HepG2 (cell line): ENCODE results near the gene RBBP8. TPM values are rescaled to one million over a fixed set of nuclear protein-coding genes. Genes with fewer than 3 reads are reported as not detected.

ENCODE experiments used
- ATAC-seq: fragments of 200-7000 bp; cut with Tn5 transposase; 3 replicates; pipeline ENCODE4 v1.9.1; 2020; ENCODE audit warnings: mild to moderate bottlenecking, moderate library complexity
- BruUV-seq: library from RNA; stranded (reverse); fragments of 400-500 nt; replicated peaks from 2 replicates; lab custom pipeline; 2021; lab: Mats Ljungman, UMichigan
- CTCF ChIA-PET: fragments of 300-600 bp; formaldehyde crosslinking; extraction: SDS; loops from one replicate; lab custom pipeline; 2021; ENCODE audit warnings: low total read pairs, inconsistent platforms, low intra/inter-chr PET ratio; lab: Yijun Ruan, JAX
- POLR2A ChIA-PET: fragments of 350-600 bp; sonication (Branson Sonifier 250); formaldehyde crosslinking; loops from one replicate; lab custom pipeline; 2020; ENCODE audit warnings: antibody characterized with exemption, inconsistent platforms; lab: Yijun Ruan, JAX
- DNase-seq: peaks from one replicate; pipeline ENCODE4 v3.0.0-alpha.2; 2015; ENCODE audit warnings: low spot score
- FAIRE-seq: peaks from 3 replicates; lab custom pipeline; 2011; peaks lifted over from hg19 to GRCh38; lab: Jason Lieb, UNC
- H2AFZ ChIP-seq: one replicate; pipeline ENCODE4 v1.6.1; 2011; ENCODE audit warnings: low read length, inconsistent platforms
- H3K27ac ChIP-seq: fragments of 300-600 bp; 3 replicates; pipeline ENCODE4 v1.8.0; 2011; ENCODE audit warnings: mixed run types, mild to moderate bottlenecking, mixed read lengths, low read length, inconsistent platforms; ENCODE audit not compliant: insufficient read depth; ENCODE audit errors: extremely low read length
- H3K27me3 ChIP-seq, 2 experiments: fragments of 200-600 bp in 1 of 2; 2 replicates in 1 of 2; 3 replicates in 1 of 2; pipeline versions ENCODE4 v1.6.0 to v1.8.0; 2011; ENCODE audit warnings: low read length in 2 of 2, mild to moderate bottlenecking in 2 of 2, moderate library complexity in 2 of 2, inconsistent platforms in 1 of 2; ENCODE audit not compliant: insufficient read depth in 2 of 2, control insufficient read depth in 1 of 2
- H3K36me3 ChIP-seq, 2 experiments: fragments of 200-600 bp in 1 of 2; replicated peaks in 1 of 2; 2 replicates in 1 of 2; 3 replicates in 1 of 2; pipeline versions ENCODE4 v1.5.1 to v1.8.0; 2011; ENCODE audit warnings: low read length in 2 of 2, inconsistent platforms in 1 of 2; ENCODE audit not compliant: insufficient read depth in 2 of 2, control insufficient read depth in 1 of 2
- H3K4me1 ChIP-seq: 2 replicates; pipeline ENCODE4 v1.5.1; 2012; ENCODE audit warnings: low read length, inconsistent platforms; ENCODE audit not compliant: insufficient read depth
- H3K4me2 ChIP-seq: 2 replicates; pipeline ENCODE4 v1.6.0; 2011; ENCODE audit warnings: low read depth, low read length, inconsistent platforms
- H3K4me3 ChIP-seq, 3 experiments: fragments of 200-600 bp in 1 of 3; sonication (generic), shearing (Covaris generic) in 1 of 3; replicated peaks in 1 of 3; 2 replicates each; pipeline ENCODE4 v1.5.1; 2011 to 2016; ENCODE audit warnings: low read length in 3 of 3, inconsistent platforms in 2 of 3, low read depth in 2 of 3, mild to moderate bottlenecking in 2 of 3, control low read depth in 1 of 3, mixed read lengths in 1 of 3; ENCODE audit not compliant: insufficient read depth in 1 of 3
- H3K79me2 ChIP-seq: one replicate; pipeline ENCODE4 v1.6.1; 2011; ENCODE audit warnings: low read length, inconsistent platforms; ENCODE audit not compliant: insufficient read depth
- H3K9ac ChIP-seq: 2 replicates; pipeline ENCODE4 v1.6.0; 2011; ENCODE audit warnings: mild to moderate bottlenecking, low read depth, low read length, inconsistent platforms; ENCODE audit not compliant: insufficient read depth
- H3K9me3 ChIP-seq: 2 replicates; pipeline ENCODE4 v1.5.1; 2012; ENCODE audit warnings: mild to moderate bottlenecking, low read length
- H4K20me1 ChIP-seq: 2 replicates; pipeline ENCODE4 v1.6.0; 2011; ENCODE audit warnings: inconsistent platforms, mild to moderate bottlenecking, low read length, moderate library complexity; ENCODE audit not compliant: insufficient read depth
- FOXP1 ChIP-seq, 2 experiments: fragments of 450-650 bp in 1 of 2; IDR thresholded peaks; 2 replicates each; pipeline ENCODE4 v1.6.1; 2017 to 2018; ENCODE audit warnings: antibody characterized with exemption in 1 of 2
- IKZF4 ChIP-seq: sonication (generic); formaldehyde crosslinking; IDR thresholded peaks from 2 replicates; pipeline ENCODE4 v1.5.1; 2020; ENCODE audit warnings: borderline replicate concordance, mild to moderate bottlenecking, low read depth, missing genetic modification reagents; ENCODE audit errors: not compliant biosample characterization
- NBN ChIP-seq: fragments of 450-650 bp; conservative IDR thresholded peaks from 2 replicates; pipeline ENCODE4 v1.6.1; 2017
- REXO4 ChIP-seq: sonication (generic); formaldehyde crosslinking; IDR thresholded peaks from 2 replicates; pipeline ENCODE4 v1.8.0; 2022; ENCODE audit warnings: missing genetic modification reagents, mild to moderate bottlenecking, borderline replicate concordance
- SOX13 ChIP-seq, 3 experiments: fragments of 450-650 bp in 1 of 3; sonication (generic) in 1 of 3; formaldehyde crosslinking in 1 of 3; IDR thresholded peaks in 2 of 3; conservative IDR thresholded peaks in 1 of 3; 2 replicates each; pipeline versions ENCODE4 v1.5.0 to v1.6.1; 2016 to 2020; ENCODE audit warnings: antibody characterized with exemption in 1 of 3, mild to moderate bottlenecking in 1 of 3, missing compliant biosample characterization in 1 of 3, missing genetic modification reagents in 1 of 3, moderate library complexity in 1 of 3
- SRY ChIP-seq: sonication (generic); formaldehyde crosslinking; IDR thresholded peaks from 2 replicates; pipeline ENCODE4 v1.8.0; 2022; ENCODE audit warnings: mild to moderate bottlenecking, missing genetic modification reagents
- TMF1 ChIP-seq: sonication (generic); formaldehyde crosslinking; IDR thresholded peaks from 2 replicates; pipeline ENCODE4 v1.8.1; 2022; ENCODE audit warnings: low read depth, missing genetic modification reagents
- TOPORS ChIP-seq: sonication (generic); formaldehyde crosslinking; IDR thresholded peaks from 2 replicates; pipeline ENCODE4 v1.8.0; 2023; ENCODE audit warnings: mild to moderate bottlenecking, missing genetic modification reagents
- ZNF124 ChIP-seq: sonication (generic); formaldehyde crosslinking; IDR thresholded peaks from 2 replicates; pipeline ENCODE4 v1.4.0; 2020; ENCODE audit warnings: missing genetic modification reagents
- ZNF629 ChIP-seq: sonication (generic); formaldehyde crosslinking; conservative IDR thresholded peaks from 2 replicates; pipeline ENCODE4 v1.5.0; 2020; ENCODE audit warnings: missing genetic modification reagents
- WGBS: methylation state at CpG from one replicate; pipeline ENCODE4 v1.1.6; 2017; ENCODE audit warnings: low lambda C conversion rate; 5-methylcytosine and 5-hydroxymethylcytosine counted together
- in situ Hi-C: cut with HindIII; loops from 2 replicates; pipeline ENCODE4 v1.10.0; 2017; ENCODE audit warnings: low pct_unique_long_range_greater_than_20kb; ENCODE audit not compliant: extremely low pct_ligation_motif_present
- intact Hi-C: fragments of 100-400 bp; cut with micrococcal nuclease; formaldehyde crosslinking; loops from one replicate; pipeline ENCODE4 v1.10.0; 2022; ENCODE audit not compliant: unreplicated experiment
- polyA plus RNA-seq, 8 experiments: library from polyadenylated mRNA; depleted of rRNA in 3 of 8; stranded (reverse) in 7 of 8; unstranded in 1 of 8; fragments of >200 nt; fragmentation: Illumina TruSeq in 4 of 8; extraction: Trizol in 4 of 8; gene quantifications; 2 replicates each; pipeline versions ENCODE4 v1.2.1 to v1.2.3, GENCODE V29; 2011 to 2016; ENCODE audit warnings: low read depth in 4 of 8, missing spikeins in 1 of 8, mixed read lengths in 1 of 8; ENCODE audit not compliant: insufficient read depth in 1 of 8
- total RNA-seq, 5 experiments: library from RNA; depleted of rRNA; stranded (reverse); fragments of >200 nt; fragmentation: Illumina TruSeq; extraction: Trizol; gene quantifications; 2 replicates each; pipeline ENCODE4 v1.2.3, GENCODE V29; 2016; ENCODE audit warnings: low read depth in 1 of 5
- TF ChIP-seq, protein P1 (sequence below): sonication (generic); formaldehyde crosslinking; IDR thresholded peaks from 2 replicates; pipeline ENCODE4 v1.4.0; 2020; ENCODE audit warnings: missing genetic modification reagents
- TF ChIP-seq, protein P2 (sequence below): sonication (generic); formaldehyde crosslinking; IDR thresholded peaks from 2 replicates; pipeline ENCODE4 v1.5.0; 2020; ENCODE audit warnings: mild to moderate bottlenecking, missing genetic modification reagents
- TF ChIP-seq, protein P3 (sequence below): sonication (generic); formaldehyde crosslinking; IDR thresholded peaks from 2 replicates; pipeline ENCODE4 v1.8.0; 2022; ENCODE audit warnings: mild to moderate bottlenecking, missing genetic modification reagents, moderate library complexity

Gene RBBP8
- total and polyA plus RNA-seq, 2 of the 13 experiments (the other 11 are each of a cell fraction or from before 2014, with no cell fraction given), result 14.2 to 47.4 TPM

DNA sequence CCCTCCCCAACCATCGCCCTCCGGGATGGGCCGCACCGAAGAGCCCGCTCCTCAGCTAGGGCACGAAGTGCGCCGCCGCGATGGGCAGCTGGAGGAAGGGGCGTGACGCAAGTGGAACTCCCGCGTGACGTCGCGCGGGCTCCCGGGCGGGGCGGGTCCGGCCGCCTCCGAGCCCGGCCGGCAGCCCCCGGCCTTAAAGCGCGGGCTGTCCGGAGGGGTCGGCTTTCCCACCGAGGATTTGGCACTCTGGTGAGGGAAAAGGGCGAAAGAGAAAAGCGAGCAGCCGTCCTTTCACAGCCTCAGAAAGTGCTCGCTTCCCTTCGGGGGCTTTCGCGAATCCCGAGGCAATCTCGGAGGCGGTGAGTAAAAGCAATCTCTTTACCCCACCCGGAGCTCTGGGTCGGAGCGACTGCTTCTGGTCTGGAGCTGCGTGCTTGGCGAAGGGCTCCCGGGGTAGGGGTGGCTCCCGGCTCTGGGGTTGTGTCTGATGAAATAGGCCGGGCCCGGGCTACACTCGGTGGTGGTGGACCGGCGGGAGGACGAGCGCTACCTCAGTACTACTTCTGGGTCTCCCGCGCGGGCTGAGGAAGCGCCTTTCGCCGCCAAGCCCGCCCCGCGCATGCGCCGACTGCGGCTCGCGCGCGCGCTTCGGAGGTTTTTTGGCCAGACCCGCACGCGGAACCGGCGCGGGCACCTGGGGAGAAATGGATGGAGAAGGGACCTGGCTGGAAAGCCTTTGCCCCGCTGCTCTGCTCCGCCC lies at the start of gene RBBP8 (continued):
- TF ChIP-seq, protein P1, sequence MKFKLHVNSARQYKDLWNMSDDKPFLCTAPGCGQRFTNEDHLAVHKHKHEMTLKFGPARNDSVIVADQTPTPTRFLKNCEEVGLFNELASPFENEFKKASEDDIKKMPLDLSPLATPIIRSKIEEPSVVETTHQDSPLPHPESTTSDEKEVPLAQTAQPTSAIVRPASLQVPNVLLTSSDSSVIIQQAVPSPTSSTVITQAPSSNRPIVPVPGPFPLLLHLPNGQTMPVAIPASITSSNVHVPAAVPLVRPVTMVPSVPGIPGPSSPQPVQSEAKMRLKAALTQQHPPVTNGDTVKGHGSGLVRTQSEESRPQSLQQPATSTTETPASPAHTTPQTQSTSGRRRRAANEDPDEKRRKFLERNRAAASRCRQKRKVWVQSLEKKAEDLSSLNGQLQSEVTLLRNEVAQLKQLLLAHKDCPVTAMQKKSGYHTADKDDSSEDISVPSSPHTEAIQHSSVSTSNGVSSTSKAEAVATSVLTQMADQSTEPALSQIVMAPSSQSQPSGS, result peak; percentile 58; the same call in 1 of the 2 replicates
- TF ChIP-seq REXO4 (CRISPR knock-in tag) (no peak), TOPORS (CRISPR knock-in tag) (peak; percentile 46; the same call in 1 of the 2 replicates), IKZF4 (CRISPR knock-in tag) (no peak), SRY (peak; percentile 63; the same call in 1 of the 2 replicates), FOXP1 (IDR thresholded peaks at IDR 0.05) (no peak), FOXP1 (CRISPR knock-in tag; IDR thresholded peaks at IDR 0.05) (no peak), SOX13 (IDR thresholded peaks at IDR 0.05) (no peak), SOX13 (CRISPR knock-in tag; conservative IDR thresholded peaks at IDR 0.05 in 1 of 2, IDR thresholded peaks at IDR 0.05 in 1 of 2) (0 out of 4 replicates have a peak, but pooled peaks of 1 of the 2 experiments have one; percentile 9), ZNF124 (CRISPR knock-in tag) (no peak; the same call in 1 of the 2 replicates), TMF1 (no peak; the same call in 1 of the 2 replicates)

DNA sequence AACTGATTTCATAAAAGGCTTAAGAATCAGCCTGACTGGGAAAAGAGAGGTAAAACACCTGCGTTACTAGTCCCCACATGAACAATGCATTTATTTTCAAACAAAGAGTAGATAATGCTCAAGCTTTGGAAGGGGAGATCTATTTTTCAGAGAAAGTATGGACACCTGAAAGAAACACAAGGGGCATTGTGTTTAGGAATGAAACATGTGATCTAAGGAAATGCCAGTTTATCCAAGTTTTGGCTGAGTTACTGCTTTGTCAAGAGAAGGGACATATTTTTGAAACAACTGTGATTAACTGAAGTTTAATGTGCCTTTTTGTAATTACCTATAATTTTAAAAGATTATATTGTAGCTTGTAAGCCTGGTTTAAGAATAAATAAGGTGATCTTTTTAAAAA lies 49.3 kb upstream of the RBBP8 start:
- in situ Hi-C loops, result no loop called here
- H3K27ac ChIP-seq, result no peak overlapping the region
- no peak for ATAC-seq

More for the DNA sequence above, 49.3 kb upstream of the RBBP8 start:
- Histone ChIP-seq H3K4me3 (no peak overlapping the region), H4K20me1 (no peaks in the 10 kb centered on the region; the same call in 1 of the 2 replicates), H3K9me3 (no peaks in the 10 kb centered on the region), H3K79me2 (no peaks in the 10 kb centered on the region), H3K9ac (no peak overlapping the region), H3K4me1 (no peaks in the 10 kb centered on the region), H2AFZ (no peak overlapping the region), H3K4me2 (no peak overlapping the region), H3K36me3 (no peaks in the 10 kb centered on the region), H3K27me3 (no peaks in the 10 kb centered on the region)
- TF ChIP-seq, protein P2, sequence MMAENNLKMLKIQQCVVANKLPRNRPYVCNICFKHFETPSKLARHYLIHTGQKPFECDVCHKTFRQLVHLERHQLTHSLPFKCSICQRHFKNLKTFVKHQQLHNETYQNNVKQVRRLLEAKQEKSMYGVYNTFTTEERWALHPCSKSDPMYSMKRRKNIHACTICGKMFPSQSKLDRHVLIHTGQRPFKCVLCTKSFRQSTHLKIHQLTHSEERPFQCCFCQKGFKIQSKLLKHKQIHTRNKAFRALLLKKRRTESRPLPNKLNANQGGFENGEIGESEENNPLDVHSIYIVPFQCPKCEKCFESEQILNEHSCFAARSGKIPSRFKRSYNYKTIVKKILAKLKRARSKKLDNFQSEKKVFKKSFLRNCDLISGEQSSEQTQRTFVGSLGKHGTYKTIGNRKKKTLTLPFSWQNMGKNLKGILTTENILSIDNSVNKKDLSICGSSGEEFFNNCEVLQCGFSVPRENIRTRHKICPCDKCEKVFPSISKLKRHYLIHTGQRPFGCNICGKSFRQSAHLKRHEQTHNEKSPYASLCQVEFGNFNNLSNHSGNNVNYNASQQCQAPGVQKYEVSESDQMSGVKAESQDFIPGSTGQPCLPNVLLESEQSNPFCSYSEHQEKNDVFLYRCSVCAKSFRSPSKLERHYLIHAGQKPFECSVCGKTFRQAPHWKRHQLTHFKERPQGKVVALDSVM (CRISPR knock-in tag), result no peak
- TF ChIP-seq NBN, result no peak
- TF ChIP-seq, protein P3, sequence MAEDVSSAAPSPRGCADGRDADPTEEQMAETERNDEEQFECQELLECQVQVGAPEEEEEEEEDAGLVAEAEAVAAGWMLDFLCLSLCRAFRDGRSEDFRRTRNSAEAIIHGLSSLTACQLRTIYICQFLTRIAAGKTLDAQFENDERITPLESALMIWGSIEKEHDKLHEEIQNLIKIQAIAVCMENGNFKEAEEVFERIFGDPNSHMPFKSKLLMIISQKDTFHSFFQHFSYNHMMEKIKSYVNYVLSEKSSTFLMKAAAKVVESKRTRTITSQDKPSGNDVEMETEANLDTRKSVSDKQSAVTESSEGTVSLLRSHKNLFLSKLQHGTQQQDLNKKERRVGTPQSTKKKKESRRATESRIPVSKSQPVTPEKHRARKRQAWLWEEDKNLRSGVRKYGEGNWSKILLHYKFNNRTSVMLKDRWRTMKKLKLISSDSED (CRISPR knock-in tag), result no peak
- TF ChIP-seq ZNF629 (CRISPR knock-in tag), result no peak
- ChIA-PET POLR2A (no interaction called here), CTCF (no interaction called here)
- intact Hi-C loops, result loop anchor here (5.0 kb wide), 1 partner anchor 383 kb away; no protein-coding TSS in a partner anchor
- 54% methylated on average over 1 of the region's 1 CpG for WGBS
- no peak for DNase-seq
- FAIRE-seq, result no peak
- BruUV-seq, result no TSS peak
